Tibial artery (tissue), 4 donors: ENCODE results near the gene SNRPN.

ENCODE experiments used
- DNase-seq, 2 donors: peaks; one replicate each; pipeline ENCODE4 v3.0.0-alpha.2; 2019
- H3K27ac ChIP-seq, 2 donors: fragments of 200-600 bp; sonication (generic) in 1 of 2; 1 replicate in 1 of 2; 2 replicates in 1 of 2; pipeline ENCODE4 v1.5.1; 2018 to 2019; ENCODE audit warnings: mild to moderate bottlenecking in 1 of 2
- H3K27me3 ChIP-seq, 2 donors: fragments of 200-600 bp; sonication (generic) in 1 of 2; one replicate each; pipeline versions ENCODE4 v1.5.1 to v1.6.0; 2016 to 2019
- H3K36me3 ChIP-seq, 3 donors: fragments of 200-600 bp; sonication (generic) in 2 of 3; one replicate each; pipeline ENCODE4 v1.5.1; 2016 to 2019; ENCODE audit warnings: mild to moderate bottlenecking in 2 of 3
- H3K4me1 ChIP-seq, 4 donors: fragments of 200-600 bp; sonication (generic) in 2 of 4; 1 replicate in 3 of 4; 2 replicates in 1 of 4; pipeline ENCODE4 v1.5.1; 2016 to 2019
- H3K4me3 ChIP-seq, 2 donors: fragments of 200-600 bp; sonication (generic) in 1 of 2; 1 replicate in 1 of 2; 2 replicates in 1 of 2; pipeline ENCODE4 v1.5.1; 2018 to 2019; ENCODE audit warnings: mild to moderate bottlenecking in 2 of 2
- H3K9me3 ChIP-seq, 3 donors: fragments of 200-600 bp; sonication (generic) in 1 of 3; one replicate each; pipeline ENCODE4 v1.5.1; 2016 to 2019
- CTCF ChIP-seq, 2 experiments: fragments of 200-600 bp in 1 of 2; fragments of 450-650 bp in 1 of 2; IDR thresholded peaks; one replicate each; pipeline ENCODE4 v1.5.1; 2017 to 2019; ENCODE audit warnings: antibody characterized with exemption in 2 of 2, mild to moderate bottlenecking in 1 of 2, moderate library complexity in 1 of 2
- intact Hi-C: fragments of 100-400 bp; cut with DNase I; formaldehyde crosslinking; loops from one replicate; pipeline ENCODE4 v1.15.0; 2023; ENCODE audit warnings: low total_unique reads

SNRPN gene

GRCh38 chr15:25019434-25019833 is 64.6 kb downstream of the SNRPN start:
- H3K4me1 ChIP-seq: no peaks in the 10 kb centered on the region
- no peaks in the 10 kb centered on the region for H3K27me3 ChIP-seq
- H3K4me3 ChIP-seq: no peak overlapping the region
- peaks cover 2 to 96% (median 41%) of the 10 kb centered on the region in 3 donors for H3K9me3 ChIP-seq
- peaks cover 47 to 75% (median 70%) of the 10 kb centered on the region in 3 donors for H3K36me3 ChIP-seq
- intact Hi-C loops: no loop called here
- no peak for DNase-seq
- no peak overlapping the region for H3K27ac ChIP-seq
- TF ChIP-seq CTCF (IDR thresholded peaks at IDR 0.05): no peak

DNA sequence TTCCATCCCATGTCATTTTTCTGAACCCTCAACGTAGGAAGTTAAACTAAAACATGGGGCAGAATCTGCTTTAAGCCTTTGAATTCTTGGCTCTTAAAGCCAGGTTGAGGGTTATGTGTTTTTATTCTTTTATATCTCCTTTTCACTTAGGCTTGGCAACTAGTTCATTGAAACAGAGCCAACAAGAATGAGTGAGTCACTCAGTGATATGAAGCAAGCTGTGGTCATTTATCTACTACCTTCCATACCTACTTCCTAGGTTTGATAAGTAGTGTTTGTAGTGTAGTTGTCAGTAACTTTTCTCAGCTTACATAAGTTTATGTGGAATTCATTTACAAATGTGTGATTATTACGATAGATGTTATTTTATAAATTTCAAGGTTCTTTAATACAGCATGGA is 67.4 kb downstream of the SNRPN start:
- H3K36me3 ChIP-seq: peaks cover 70 to 87% (median 85%) of the 10 kb centered on the region in 3 donors
- DNase-seq: no peak
- TF ChIP-seq CTCF (IDR thresholded peaks at IDR 0.05): no peak
- no peaks in the 10 kb centered on the region for H3K27me3 ChIP-seq
- peaks cover 0 to 98% (median 47%) of the 10 kb centered on the region in 3 donors for H3K9me3 ChIP-seq
- H3K4me3 ChIP-seq: no peak overlapping the region
- intact Hi-C loops: no loop called here
- no peaks in the 10 kb centered on the region for H3K4me1 ChIP-seq
- H3K27ac ChIP-seq: no peak overlapping the region
